IPS DF 4.7 (cell line): ENCODE data around the gene CPNE4.
"Not testable (repeated sequence)": the region's sequence is repeated elsewhere in the genome, so short reads cannot be mapped to it uniquely, and the experiment has no call there.

Source experiments
- DNase-seq: peaks from one replicate; pipeline ENCODE4 v3.0.0-alpha.2; 2013; ENCODE audit warnings: low spot score; ENCODE audit errors: extremely low read depth

The CPNE4 gene

GRCh38 chr3:131962982-131963381 lies 71.8 kb downstream of the CPNE4 start:
- DNase-seq = no peak

GRCh38 chr3:131960324-131960723 lies 74.5 kb downstream of the CPNE4 start:
- DNase-seq = no peak

- no peak for DNase-seq
Observed at GRCh38 chr3:131957980-131958379, 76.8 kb downstream of the CPNE4 start.

GRCh38 chr3:131957511-131957910 lies 77.3 kb downstream of the CPNE4 start:
- no peak for DNase-seq

GRCh38 chr3:131948806-131949205 lies 86.0 kb downstream of the CPNE4 start:
- DNase-seq = no peak

- no peak for DNase-seq
Observed at GRCh38 chr3:131944676-131945075, 90.1 kb downstream of the CPNE4 start.

- no peak for DNase-seq
Observed at GRCh38 chr3:131933665-131934064, 101.1 kb downstream of the CPNE4 start.

- DNase-seq = no peak
Observed at GRCh38 chr3:131928593-131928992, 106.2 kb downstream of the CPNE4 start.

- no peak for DNase-seq
Observed at GRCh38 chr3:131925571-131925970, 109.2 kb downstream of the CPNE4 start.

GRCh38 chr3:131922356-131922755 lies 112.5 kb downstream of the CPNE4 start:
- DNase-seq = no peak

GRCh38 chr3:131917006-131917405 lies 117.8 kb downstream of the CPNE4 start:
- DNase-seq = no peak

- DNase-seq = peak; percentile 28
Observed at GRCh38 chr3:131914090-131914691, 120.6 kb downstream of the CPNE4 start.

- DNase-seq = no peak
Observed at GRCh38 chr3:131912255-131912654, 122.6 kb downstream of the CPNE4 start.

GRCh38 chr3:131907796-131908195 lies 127.0 kb downstream of the CPNE4 start:
- DNase-seq = no peak

- no peak for DNase-seq
Observed at GRCh38 chr3:131903988-131904415, 130.8 kb downstream of the CPNE4 start.

- DNase-seq = no peak
Observed at GRCh38 chr3:131901686-131902085, 133.1 kb downstream of the CPNE4 start.

- DNase-seq = no peak
Observed at GRCh38 chr3:131900891-131901290, 133.9 kb downstream of the CPNE4 start.

- DNase-seq = no peak
Observed at GRCh38 chr3:131899021-131899420, 135.8 kb downstream of the CPNE4 start.

GRCh38 chr3:131898346-131898745 lies 136.5 kb downstream of the CPNE4 start:
- DNase-seq = no peak

- DNase-seq = no peak
Observed at GRCh38 chr3:131896285-131896684, 138.5 kb downstream of the CPNE4 start.

GRCh38 chr3:131895766-131896165 lies 139.0 kb downstream of the CPNE4 start:
- no peak for DNase-seq

GRCh38 chr3:131892331-131892730 lies 142.5 kb downstream of the CPNE4 start:
- no peak for DNase-seq

GRCh38 chr3:131885871-131886270 lies 148.9 kb downstream of the CPNE4 start:
- DNase-seq = not testable (repeated sequence)
